ENCODE data around the gene XIRP2. TPM values are rescaled to one million over a fixed set of nuclear protein-coding genes. Genes with fewer than 3 reads are reported as not detected.

XIRP2 gene
- total and polyA plus RNA-seq, 2 of the 13 experiments (the other 11 are each of a cell fraction or from before 2014, with no cell fraction given): 0.04 to 0.05 TPM

DNA sequence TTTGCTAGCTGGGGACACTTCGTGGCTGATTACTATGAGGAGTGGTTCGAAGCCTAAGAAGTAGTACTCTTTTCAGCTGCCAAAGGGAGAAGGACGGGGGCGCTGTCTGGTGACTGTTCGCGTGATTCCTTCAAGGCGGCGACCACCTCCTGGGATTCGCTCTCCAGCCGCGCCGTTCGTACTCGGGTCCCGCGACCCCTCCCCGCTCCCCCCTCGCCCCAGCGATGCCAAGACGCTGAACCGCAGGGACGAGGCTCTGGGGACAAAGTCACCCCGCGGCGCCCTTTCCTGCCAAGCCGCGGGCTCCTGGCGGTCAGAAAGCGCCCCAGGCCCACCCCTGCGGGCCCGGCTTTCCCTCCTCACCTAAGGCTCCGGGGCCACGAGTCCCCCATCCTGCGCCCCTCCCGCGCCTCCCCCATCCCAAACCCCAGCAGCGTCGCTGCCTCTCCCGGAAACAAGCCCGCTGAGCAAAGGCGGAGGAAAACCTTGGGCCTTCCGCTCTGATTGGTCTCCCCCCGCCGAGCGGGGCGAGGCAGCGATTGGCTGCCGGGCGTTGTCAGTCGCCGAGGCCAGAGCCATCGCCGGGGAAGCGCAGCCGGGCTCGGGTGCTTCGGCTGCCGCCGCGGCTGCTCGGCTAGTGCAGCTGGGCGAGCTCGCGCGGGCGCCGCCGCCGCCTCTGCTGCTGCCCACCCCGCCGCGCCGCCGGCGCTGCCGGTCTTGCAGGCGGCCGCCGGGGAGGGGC, 404.3 kb downstream of the XIRP2 start, which contains the start of gene B3GALT1 (continued):
- TF ChIP-seq, protein P1, sequence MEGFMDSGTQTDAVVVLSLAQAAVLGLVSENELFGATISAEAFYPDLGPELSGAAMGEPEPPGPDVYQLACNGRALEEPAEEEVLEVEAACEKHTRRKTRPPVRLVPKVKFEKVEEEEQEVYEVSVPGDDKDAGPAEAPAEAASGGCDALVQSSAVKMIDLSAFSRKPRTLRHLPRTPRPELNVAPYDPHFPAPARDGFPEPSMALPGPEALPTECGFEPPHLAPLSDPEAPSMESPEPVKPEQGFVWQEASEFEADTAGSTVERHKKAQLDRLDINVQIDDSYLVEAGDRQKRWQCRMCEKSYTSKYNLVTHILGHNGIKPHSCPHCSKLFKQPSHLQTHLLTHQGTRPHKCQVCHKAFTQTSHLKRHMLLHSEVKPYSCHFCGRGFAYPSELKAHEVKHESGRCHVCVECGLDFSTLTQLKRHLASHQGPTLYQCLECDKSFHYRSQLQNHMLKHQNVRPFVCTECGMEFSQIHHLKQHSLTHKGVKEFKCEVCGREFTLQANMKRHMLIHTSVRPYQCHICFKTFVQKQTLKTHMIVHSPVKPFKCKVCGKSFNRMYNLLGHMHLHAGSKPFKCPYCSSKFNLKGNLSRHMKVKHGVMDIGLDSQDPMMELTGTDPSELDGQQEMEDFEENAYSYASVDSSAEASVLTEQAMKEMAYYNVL (CRISPR knock-in tag; IDR thresholded peaks at IDR 0.05; ENCODE audit: borderline replicate concordance): 0 out of 2 replicates have a peak, but pooled peaks have one; percentile 55
- TF ChIP-seq, protein P2, sequence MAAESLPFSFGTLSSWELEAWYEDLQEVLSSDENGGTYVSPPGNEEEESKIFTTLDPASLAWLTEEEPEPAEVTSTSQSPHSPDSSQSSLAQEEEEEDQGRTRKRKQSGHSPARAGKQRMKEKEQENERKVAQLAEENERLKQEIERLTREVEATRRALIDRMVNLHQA (CRISPR knock-in tag; IDR thresholded peaks at IDR 0.05): no peak
- TF ChIP-seq HES4 (CRISPR knock-in tag; IDR thresholded peaks at IDR 0.05; ENCODE audit: borderline replicate concordance) (0 out of 2 replicates have a peak, but pooled peaks have one; percentile 24), WIZ (CRISPR knock-in tag; IDR thresholded peaks at IDR 0.05) (peak; percentile 52; the same call in 1 of the 2 replicates), ZMYM4 (CRISPR knock-in tag; IDR thresholded peaks at IDR 0.05) (peak; percentile 84; the same call in 1 of the 2 replicates), ZZZ3 (CRISPR knock-in tag; IDR thresholded peaks at IDR 0.05; ENCODE audit: borderline replicate concordance) (0 out of 2 replicates have a peak, but pooled peaks have one; percentile 24), KMT2B (CRISPR knock-in tag; IDR thresholded peaks at IDR 0.05) (0 out of 2 replicates have a peak, but pooled peaks have one; percentile 46), TOPORS (CRISPR knock-in tag; IDR thresholded peaks at IDR 0.05) (peak; percentile 86; the same call in 1 of the 2 replicates), TCF12 (IDR thresholded peaks at IDR 0.05) (no peak), TCF12 (CRISPR knock-in tag; IDR thresholded peaks at IDR 0.05) (0 out of 2 replicates have a peak, but pooled peaks have one; percentile 39), PHF20 (CRISPR knock-in tag; IDR thresholded peaks at IDR 0.05) (peak; percentile 17; the same call in 1 of the 2 replicates), REXO4 (CRISPR knock-in tag; IDR thresholded peaks at IDR 0.05; ENCODE audit: borderline replicate concordance) (0 out of 2 replicates have a peak, but pooled peaks have one; percentile 17), ZFX (CRISPR knock-in tag; IDR thresholded peaks at IDR 0.05; ENCODE audit: low read depth) (peak; percentile 63; the same call in 1 of the 2 replicates), HNRNPLL (IDR thresholded peaks at IDR 0.05; ENCODE audit: low read depth, low read length, poor library complexity, severe bottlenecking) (peak; percentile 33), KAT8 (CRISPR knock-in tag; IDR thresholded peaks at IDR 0.05) (peak; percentile 43; the same call in 1 of the 2 replicates), NR1H2 (CRISPR knock-in tag; IDR thresholded peaks at IDR 0.05; ENCODE audit: borderline replicate concordance, low read depth) (no peak)
- TF ChIP-seq, protein P3, sequence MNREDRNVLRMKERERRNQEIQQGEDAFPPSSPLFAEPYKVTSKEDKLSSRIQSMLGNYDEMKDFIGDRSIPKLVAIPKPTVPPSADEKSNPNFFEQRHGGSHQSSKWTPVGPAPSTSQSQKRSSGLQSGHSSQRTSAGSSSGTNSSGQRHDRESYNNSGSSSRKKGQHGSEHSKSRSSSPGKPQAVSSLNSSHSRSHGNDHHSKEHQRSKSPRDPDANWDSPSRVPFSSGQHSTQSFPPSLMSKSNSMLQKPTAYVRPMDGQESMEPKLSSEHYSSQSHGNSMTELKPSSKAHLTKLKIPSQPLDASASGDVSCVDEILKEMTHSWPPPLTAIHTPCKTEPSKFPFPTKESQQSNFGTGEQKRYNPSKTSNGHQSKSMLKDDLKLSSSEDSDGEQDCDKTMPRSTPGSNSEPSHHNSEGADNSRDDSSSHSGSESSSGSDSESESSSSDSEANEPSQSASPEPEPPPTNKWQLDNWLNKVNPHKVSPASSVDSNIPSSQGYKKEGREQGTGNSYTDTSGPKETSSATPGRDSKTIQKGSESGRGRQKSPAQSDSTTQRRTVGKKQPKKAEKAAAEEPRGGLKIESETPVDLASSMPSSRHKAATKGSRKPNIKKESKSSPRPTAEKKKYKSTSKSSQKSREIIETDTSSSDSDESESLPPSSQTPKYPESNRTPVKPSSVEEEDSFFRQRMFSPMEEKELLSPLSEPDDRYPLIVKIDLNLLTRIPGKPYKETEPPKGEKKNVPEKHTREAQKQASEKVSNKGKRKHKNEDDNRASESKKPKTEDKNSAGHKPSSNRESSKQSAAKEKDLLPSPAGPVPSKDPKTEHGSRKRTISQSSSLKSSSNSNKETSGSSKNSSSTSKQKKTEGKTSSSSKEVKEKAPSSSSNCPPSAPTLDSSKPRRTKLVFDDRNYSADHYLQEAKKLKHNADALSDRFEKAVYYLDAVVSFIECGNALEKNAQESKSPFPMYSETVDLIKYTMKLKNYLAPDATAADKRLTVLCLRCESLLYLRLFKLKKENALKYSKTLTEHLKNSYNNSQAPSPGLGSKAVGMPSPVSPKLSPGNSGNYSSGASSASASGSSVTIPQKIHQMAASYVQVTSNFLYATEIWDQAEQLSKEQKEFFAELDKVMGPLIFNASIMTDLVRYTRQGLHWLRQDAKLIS (CRISPR knock-in tag; IDR thresholded peaks at IDR 0.05): no peak
- TF ChIP-seq, protein P4, sequence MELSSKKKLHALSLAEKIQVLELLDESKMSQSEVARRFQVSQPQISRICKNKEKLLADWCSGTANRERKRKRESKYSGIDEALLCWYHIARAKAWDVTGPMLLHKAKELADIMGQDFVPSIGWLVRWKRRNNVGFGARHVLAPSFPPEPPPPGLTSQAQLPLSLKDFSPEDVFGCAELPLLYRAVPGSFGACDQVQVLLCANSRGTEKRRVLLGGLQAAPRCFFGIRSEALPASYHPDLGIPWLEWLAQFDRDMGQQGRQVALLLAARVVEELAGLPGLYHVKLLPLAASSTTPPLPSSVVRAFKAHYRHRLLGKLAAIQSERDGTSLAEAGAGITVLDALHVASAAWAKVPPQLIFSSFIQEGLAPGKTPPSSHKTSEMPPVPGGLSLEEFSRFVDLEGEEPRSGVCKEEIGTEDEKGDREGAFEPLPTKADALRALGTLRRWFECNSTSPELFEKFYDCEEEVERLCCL (CRISPR knock-in tag; IDR thresholded peaks at IDR 0.05; ENCODE audit: borderline replicate concordance): no peak
- TF ChIP-seq, protein P5, sequence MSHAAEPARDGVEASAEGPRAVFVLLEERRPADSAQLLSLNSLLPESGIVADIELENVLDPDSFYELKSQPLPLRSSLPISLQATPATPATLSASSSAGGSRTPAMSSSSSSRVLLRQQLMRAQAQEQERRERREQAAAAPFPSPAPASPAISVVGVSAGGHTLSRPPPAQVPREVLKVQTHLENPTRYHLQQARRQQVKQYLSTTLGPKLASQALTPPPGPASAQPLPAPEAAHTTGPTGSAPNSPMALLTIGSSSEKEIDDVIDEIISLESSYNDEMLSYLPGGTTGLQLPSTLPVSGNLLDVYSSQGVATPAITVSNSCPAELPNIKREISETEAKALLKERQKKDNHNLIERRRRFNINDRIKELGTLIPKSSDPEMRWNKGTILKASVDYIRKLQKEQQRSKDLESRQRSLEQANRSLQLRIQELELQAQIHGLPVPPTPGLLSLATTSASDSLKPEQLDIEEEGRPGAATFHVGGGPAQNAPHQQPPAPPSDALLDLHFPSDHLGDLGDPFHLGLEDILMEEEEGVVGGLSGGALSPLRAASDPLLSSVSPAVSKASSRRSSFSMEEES (CRISPR knock-in tag; IDR thresholded peaks at IDR 0.05): no peak; the same call in 1 of the 2 replicates
